22Rv1 (cell line): ENCODE results near the gene FOSL1.

ENCODE experiments used
- H3K27ac ChIP-seq: fragments of 450-650 bp; 2 replicates; pipeline ENCODE4 v1.5.1; 2017
- ZFX ChIP-seq: fragments of 450-650 bp; IDR thresholded peaks from 2 replicates; pipeline ENCODE4 v1.6.1; 2017; ENCODE audit warnings: antibody characterized with exemption, borderline replicate concordance

FOSL1 gene

DNA sequence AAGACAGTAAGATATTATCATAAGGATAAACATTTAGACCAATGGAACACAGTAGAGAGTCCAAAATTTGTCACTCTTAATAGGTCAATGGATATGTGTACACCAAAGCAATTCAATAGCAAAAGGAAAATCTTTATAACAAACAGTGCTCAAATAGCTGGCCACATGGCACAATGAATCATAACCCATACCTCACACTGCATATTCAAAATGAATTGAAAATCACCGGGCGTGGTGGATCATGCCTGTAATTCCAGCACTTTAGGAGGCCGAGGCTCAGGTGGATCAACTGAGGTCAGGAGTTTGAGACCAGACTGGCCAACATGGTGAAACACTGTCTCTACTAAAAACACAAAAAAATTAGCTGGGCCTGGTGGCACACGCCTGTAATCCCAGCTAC lies 58.0 kb downstream of the FOSL1 start:
- no peak for TF ChIP-seq ZFX

More for the DNA sequence above, 58.0 kb downstream of the FOSL1 start:
- no peak overlapping the region for H3K27ac ChIP-seq
